HG03575 (cell line): Measurements from ENCODE around the gene PCSK2.

ENCODE experiments used
- ATAC-seq: cut with Tn5 transposase; IDR thresholded peaks from one replicate; pipeline ENCODE4 v1.9.1; 2021; ENCODE audit not compliant: unreplicated experiment, insufficient number of reproducible peaks, low FRiP score; ENCODE audit errors: extremely low read depth

Gene PCSK2

DNA sequence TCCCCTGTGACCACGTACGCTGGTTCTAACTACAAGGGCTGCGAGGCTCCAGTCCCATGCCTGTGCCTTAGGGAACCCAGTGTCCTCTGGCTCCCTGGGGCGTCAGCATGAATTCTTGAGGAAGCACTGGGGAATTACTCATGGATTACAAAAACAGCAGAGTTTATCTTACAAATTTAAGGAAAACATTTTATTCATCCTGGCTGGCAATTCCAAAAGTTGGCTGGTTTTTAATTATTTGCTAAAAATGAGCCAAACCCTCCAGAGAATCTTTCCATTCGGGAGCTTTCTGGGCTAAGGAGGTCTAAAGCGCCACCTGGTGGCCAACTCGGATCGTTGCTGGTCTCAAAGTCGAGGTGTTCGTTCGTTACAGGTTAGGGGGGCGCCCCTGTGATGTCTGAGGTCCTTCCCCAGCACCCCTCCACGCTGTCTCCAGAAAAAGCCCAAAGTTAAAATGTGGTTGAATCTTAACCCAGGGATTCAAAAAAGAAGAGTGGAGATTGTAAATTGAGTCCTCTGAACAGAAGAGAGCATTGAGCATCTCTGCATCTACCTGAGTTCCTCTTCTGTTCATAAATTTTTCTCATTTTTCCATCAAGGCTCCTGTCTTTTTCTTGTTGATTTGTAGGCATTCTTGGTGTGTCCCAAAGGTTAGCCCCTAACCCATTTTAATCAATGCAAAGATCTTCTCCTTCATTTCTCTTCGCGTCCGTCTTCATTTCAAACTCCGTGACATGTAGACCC, 205.0 kb downstream of the PCSK2 start:
- no peak for ATAC-seq

- ATAC-seq = no peak
Observed at GRCh38 chr20:17436664-17437063, 209.8 kb downstream of the PCSK2 start.

DNA sequence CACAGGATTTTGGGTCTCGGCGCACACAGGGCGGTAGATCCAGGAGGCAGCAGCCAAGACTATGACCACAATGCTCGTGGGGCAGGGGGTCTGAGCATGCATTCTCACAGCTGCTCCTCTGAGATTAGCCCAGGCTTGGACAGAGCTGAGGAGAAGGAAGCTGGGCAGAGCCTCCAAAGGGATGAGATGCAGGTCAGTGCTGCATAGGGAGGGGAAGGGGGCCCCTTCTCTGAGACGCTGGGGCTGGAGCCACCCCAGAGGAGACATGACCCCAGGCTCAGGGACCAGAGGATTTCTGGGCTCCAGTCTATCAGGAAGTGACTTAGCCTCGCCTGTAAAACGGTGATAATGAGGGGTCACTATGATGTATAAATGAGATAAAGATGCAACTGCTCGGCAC, 210.4 kb downstream of the PCSK2 start:
- ATAC-seq = no peak

- ATAC-seq = no peak
Observed at GRCh38 chr20:17438436-17439039, 211.7 kb downstream of the PCSK2 start.

DNA sequence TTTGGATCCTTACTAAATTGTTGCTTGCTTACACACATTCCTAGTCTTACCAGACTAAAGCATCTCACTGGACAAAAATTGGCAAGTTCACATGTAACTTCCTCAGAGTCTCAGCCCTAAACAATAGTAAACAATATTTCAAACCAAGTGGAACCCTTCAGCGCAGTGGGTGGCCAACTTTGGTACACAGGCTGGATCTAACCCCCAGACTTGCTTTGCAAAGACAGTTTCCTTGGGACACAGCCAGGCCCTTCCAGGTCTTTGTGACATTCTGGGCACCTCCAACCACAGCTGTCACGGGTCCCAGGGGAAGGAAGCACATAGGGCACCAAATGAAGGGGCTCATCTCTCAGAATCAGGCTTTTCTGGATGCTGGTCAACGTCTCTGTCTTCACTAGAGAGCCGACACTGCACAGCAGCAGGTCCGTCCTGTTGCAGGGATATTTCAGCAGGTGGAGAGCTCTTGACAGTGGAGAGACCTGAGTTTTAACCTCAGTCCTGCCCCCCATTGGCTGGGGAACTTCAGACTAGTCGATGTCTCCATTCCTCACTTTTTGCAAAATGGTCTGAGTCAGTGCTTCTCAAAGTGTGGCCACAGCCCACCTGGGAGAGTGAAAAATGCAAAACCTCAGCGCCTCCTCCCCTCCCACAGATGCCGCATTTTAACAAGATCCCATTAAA, 212.9 kb downstream of the PCSK2 start:
- ATAC-seq = no peak

DNA sequence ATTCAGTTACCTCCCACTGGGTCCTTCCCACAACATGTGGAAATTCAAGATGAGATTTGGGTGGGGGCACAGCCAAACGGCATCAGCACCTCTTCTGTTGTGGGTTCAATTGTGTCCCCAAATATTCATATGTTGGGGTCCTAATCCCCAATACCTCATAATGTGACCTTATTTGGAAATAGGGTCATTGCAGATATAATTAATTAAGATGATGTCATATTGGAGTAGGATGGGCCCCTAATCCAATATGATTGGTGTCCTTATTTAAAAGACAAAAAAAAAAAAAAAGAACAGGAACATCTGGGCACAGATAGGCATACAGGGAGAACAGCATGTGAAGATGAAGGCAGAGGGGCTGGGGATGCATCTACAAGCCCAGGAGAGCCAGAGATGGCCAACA, 214.9 kb downstream of the PCSK2 start:
- no peak for ATAC-seq

DNA sequence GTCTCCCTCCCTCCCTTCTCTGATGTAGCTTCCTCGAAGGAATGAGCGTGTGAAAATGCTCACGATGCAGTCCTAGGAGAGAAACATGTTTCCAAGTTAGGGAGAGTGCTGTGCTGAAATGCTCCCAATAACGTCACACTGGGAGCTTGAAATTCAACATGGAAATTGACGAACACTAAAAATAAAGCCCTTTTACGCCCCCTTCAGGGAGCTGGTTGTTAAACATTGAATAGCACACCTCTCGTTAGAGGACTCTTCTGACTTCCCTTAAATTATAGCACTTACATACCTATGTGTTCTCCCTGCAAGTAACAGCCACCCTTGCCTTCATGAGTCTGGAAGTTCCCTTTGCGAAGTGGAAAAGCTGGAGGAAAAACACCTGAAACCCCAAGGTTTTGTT, 215.7 kb downstream of the PCSK2 start:
- no peak for ATAC-seq

DNA sequence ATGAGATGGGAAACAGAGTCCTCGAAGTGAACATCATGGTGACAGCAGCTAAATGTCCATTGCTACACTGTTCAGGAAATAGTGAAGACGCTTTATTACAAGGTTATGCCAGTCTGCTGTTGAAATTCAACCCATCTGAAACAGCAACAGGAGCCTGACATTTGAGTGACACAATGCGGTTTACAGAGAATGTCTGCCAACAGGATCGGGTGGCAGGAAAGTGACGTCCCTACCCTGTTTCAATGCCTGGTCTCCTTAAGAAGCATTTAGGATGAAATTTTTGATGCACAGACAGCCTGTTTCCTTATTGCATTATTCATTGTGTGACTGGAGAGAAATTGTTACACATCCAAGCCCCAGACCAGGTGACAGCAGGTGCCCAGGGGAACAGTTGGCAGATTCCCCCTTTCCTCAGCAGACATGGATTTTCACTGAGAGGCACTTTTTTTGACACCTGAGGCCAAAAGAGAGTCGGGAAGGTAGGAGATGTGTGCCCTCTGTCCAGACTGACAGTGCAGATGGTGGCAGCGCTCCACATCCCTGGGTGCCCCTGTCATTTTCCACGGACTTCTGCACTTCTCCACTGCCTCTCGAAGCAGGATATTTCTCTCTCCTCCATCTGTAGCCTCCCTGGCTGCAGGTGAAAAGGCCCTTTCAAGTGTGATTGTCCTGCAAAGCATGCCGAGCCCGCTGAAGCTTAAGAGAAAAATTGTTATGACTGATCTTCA, 216.5 kb downstream of the PCSK2 start:
- ATAC-seq = no peak

DNA sequence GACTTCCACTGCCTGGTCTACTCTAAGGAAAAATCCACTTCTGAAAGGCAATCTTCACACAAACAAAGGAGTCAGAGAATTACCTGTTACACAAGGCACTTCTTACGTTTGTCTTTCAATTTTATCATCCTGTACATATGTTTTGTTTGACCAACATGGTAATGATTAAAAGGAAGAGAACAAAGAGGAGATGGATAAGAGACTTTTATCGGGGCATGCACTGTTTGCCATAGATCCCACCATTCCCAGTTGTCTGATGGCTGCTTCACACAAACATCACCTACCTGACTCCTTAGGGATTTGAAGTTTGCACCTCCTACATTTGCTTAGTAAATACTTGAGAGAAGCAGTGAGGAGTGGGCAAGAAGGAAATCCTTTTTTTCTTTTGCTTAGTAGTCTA, 217.3 kb downstream of the PCSK2 start:
- no peak for ATAC-seq

GRCh38 chr20:17445543-17445942, 218.7 kb downstream of the PCSK2 start:
- ATAC-seq = no peak

GRCh38 chr20:17446171-17446570, 219.3 kb downstream of the PCSK2 start:
- ATAC-seq = no peak

DNA sequence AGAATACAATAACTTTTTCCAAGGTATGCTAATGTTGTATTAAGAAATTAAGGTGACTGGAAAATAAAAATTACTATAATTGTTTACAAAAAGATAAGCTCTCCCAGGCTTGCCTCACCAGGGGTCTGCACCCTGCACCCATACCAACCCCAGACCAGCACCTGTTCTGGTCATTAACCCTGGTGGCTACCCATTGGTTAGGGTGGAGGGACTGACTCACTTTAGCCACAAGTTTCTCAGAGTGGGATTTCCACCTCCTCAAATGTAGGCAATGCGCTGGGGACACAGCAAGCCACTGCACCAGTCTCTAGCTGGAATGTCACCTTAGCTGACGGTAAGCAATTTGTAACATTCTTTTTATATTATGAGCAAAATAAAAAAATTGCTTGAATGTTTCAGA, 221.2 kb downstream of the PCSK2 start:
- no peak for ATAC-seq

DNA sequence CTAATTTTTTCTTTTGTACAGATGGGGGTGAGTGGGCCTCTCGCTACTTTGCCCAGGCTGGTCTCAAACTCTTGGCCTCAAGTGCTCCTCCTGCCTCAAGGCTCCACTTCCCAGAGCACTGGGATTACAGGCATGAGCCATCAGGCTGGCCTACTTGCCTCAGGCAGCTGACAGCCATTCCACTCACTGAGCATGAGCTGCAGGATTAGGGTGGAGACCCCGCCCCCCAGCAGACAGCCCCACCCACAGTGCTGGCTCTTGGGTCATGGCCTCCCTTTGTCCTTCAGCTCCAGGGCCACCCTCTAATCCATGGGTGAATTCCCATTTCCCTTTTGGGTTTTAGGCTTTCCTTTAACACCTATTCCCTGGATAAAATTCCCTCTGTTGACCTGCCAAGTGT, 222.2 kb downstream of the PCSK2 start:
- no peak for ATAC-seq

GRCh38 chr20:17452441-17452840, 225.6 kb downstream of the PCSK2 start:
- no peak for ATAC-seq

DNA sequence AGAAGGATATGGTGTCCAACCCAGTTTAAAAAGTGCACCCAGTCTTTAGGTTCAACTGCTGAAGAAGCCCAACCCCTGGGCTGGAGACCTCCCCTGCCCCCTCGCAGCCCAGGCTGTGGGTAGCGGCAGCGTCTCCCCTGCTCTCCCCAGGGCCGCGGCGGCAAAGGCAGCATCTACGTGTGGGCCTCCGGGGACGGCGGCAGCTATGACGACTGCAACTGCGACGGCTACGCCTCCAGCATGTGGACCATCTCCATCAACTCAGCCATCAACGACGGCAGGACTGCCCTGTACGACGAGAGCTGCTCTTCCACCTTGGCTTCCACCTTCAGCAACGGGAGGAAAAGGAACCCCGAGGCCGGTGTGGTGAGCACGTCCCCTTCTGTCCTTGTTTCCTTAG, 226.8 kb downstream of the PCSK2 start:
- no peak for ATAC-seq

DNA sequence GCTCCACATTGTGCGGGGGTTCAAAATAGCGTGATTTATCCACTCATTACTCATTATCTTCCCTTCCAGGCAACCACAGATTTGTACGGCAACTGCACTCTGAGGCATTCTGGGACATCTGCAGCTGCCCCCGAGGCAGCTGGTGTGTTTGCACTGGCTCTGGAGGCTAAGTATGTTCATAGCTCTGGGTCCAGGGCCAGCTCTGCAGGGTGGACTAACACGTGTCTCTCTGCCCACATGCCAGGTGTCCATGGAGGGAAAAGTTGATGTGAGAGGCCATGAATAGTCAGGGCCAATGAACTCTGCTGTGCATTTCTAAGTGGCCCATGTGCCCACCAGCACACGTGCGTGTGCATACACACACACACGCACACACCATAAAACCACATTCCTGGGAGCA, 229.4 kb downstream of the PCSK2 start:
- ATAC-seq = no peak

- no peak for ATAC-seq
Observed at GRCh38 chr20:17457079-17457478, 230.2 kb downstream of the PCSK2 start.

DNA sequence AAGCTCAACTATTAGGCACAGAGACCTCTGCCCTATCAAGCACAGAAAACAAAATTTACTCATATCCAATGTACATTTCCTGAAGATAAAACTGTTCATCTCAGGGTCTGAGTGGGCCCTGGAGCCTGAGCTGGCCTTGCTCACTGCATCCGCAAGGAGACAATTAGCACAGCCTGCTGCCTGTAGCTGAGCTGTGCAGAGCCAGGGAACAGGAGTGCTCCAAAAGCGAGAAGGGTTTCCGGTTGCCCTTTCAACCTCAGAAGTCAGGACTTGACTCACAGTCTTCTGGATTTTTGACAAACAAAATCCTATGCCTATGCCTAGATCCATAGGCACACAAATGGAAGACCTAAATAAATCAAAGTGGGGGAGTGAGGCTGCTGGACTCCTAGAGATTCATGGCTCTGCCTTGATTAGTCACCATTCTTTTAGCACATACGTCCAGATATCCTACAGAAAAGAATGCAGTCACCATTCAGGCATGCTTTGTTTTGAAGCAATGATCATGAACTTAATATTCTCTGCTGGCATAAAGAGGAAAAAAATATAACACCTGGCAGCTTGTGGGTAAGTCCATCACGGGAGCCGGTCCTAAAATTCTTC, 230.8 kb downstream of the PCSK2 start:
- no peak for ATAC-seq

DNA sequence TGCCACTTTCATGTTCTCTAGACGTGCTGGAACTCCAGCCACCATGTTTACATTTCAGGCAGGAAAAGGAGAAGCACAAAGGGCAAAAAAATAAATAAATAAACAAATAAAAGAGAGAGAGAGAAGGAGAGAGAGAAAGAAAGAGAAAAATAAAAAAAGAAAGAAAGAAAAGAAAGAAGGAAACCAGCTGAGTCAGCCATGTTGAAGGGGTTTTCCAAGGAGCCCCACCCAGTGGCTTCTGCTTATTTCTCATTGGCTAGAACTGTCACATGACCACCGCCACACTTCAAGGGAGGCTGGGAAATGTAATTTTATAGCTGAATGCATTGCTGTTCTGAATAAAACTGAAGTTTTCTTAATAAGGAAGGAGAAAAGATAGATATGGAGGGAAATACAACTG, 233.3 kb downstream of the PCSK2 start:
- no peak for ATAC-seq
